HG02798 (cell line): ENCODE results near the gene CACNG8.
"Not testable (repeated sequence)": the region's sequence is repeated elsewhere in the genome, so short reads cannot be mapped to it uniquely, and the experiment has no call there.

Experiments used
- ATAC-seq: cut with Tn5 transposase; IDR thresholded peaks from one replicate; pipeline ENCODE4 v1.9.1; 2021; ENCODE audit warnings: mild to moderate bottlenecking; ENCODE audit not compliant: unreplicated experiment, poor library complexity

Gene CACNG8

GRCh38 chr19:54029301-54029700 lies 66.6 kb downstream of the CACNG8 start:
- ATAC-seq = no peak

- ATAC-seq = no peak
Observed at GRCh38 chr19:54029930-54030490, 67.3 kb downstream of the CACNG8 start.

GRCh38 chr19:54030895-54031586 lies 68.3 kb downstream of the CACNG8 start:
- no peak for ATAC-seq

GRCh38 chr19:54035215-54036178 lies 72.8 kb downstream of the CACNG8 start:
- no peak for ATAC-seq

GRCh38 chr19:54036542-54036941 lies 73.8 kb downstream of the CACNG8 start:
- not testable (repeated sequence) for ATAC-seq
